ACHN (cell line): ENCODE data around the gene MAGI1.
A peak's percentile ranks its signal among the peaks of the same experiment; 100 is the strongest.
"Not testable (repeated sequence)": the region's sequence is repeated elsewhere in the genome, so short reads cannot be mapped to it uniquely, and the experiment has no call there.

Experiments used
- DNase-seq: peaks from one replicate; pipeline ENCODE4 v3.0.0-alpha.2; 2015
- in situ Hi-C: cut with HindIII; loops from 2 replicates; pipeline ENCODE4 v1.10.0; 2017; ENCODE audit warnings: low sequenced_read_pairs, low pct_ligation_motif_present, low pct_unique_long_range_greater_than_20kb

The MAGI1 gene

GRCh38 chr3:65871305-65872141 is 167.2 kb downstream of the MAGI1 start:
- DNase-seq = peak; percentile 44
- in situ Hi-C loops = no loop called here

GRCh38 chr3:65869798-65870197 is 168.9 kb downstream of the MAGI1 start:
- no peak for DNase-seq
- in situ Hi-C loops = no loop called here

- DNase-seq = no peak
- in situ Hi-C loops = no loop called here
Measured at GRCh38 chr3:65867463-65868210, 171.1 kb downstream of the MAGI1 start.

GRCh38 chr3:65864357-65864904 is 174.3 kb downstream of the MAGI1 start:
- in situ Hi-C loops = no loop called here
- no peak for DNase-seq

- DNase-seq = no peak
- in situ Hi-C loops = no loop called here
Measured at GRCh38 chr3:65861718-65862117, 177.0 kb downstream of the MAGI1 start.

GRCh38 chr3:65859612-65860011 is 179.1 kb downstream of the MAGI1 start:
- DNase-seq, in situ Hi-C loops: not testable (repeated sequence)

- DNase-seq = no peak
- in situ Hi-C loops = no loop called here
Measured at GRCh38 chr3:65858749-65859148, 180.0 kb downstream of the MAGI1 start.

GRCh38 chr3:65857327-65857726 is 181.4 kb downstream of the MAGI1 start:
- DNase-seq = no peak
- in situ Hi-C loops = no loop called here

- no peak for DNase-seq
- in situ Hi-C loops = no loop called here
Measured at GRCh38 chr3:65856907-65857306, 181.8 kb downstream of the MAGI1 start.

GRCh38 chr3:65855370-65856100 is 183.2 kb downstream of the MAGI1 start:
- DNase-seq = peak; percentile 24
- in situ Hi-C loops = no loop called here

GRCh38 chr3:65854606-65855304 is 184.0 kb downstream of the MAGI1 start:
- DNase-seq = peak; percentile 26
- in situ Hi-C loops = no loop called here

- no peak for DNase-seq
- in situ Hi-C loops = no loop called here
Measured at GRCh38 chr3:65851827-65852226, 186.9 kb downstream of the MAGI1 start.

GRCh38 chr3:65850261-65850660 is 188.5 kb downstream of the MAGI1 start:
- in situ Hi-C loops = no loop called here
- no peak for DNase-seq

GRCh38 chr3:65848024-65848423 is 190.7 kb downstream of the MAGI1 start:
- in situ Hi-C loops = no loop called here
- DNase-seq = no peak

GRCh38 chr3:65846936-65847335 is 191.8 kb downstream of the MAGI1 start:
- no peak for DNase-seq
- in situ Hi-C loops = no loop called here

GRCh38 chr3:65844370-65844769 is 194.3 kb downstream of the MAGI1 start:
- in situ Hi-C loops = no loop called here

GRCh38 chr3:65843732-65844131 is 195.0 kb downstream of the MAGI1 start:
- DNase-seq = no peak
- in situ Hi-C loops = no loop called here

More at GRCh38 chr3:65844370-65844769, 194.3 kb downstream of the MAGI1 start:
- DNase-seq = no peak

- no peak for DNase-seq
- in situ Hi-C loops = no loop called here
Measured at GRCh38 chr3:65837604-65838003, 201.1 kb downstream of the MAGI1 start.
